ENCODE data around the gene NUDT5. TPM values are rescaled to one million over a fixed set of nuclear protein-coding genes. Genes with fewer than 3 reads are reported as not detected.
"Not testable (repeated sequence)": the region's sequence is repeated elsewhere in the genome, so short reads cannot be mapped to it uniquely, and the experiment has no call there.

Gene NUDT5
- total RNA-seq, 1 donor from 2014 or later = 88.2 TPM

- no peaks in the 10 kb centered on the region for H3K4me1 Mint-ChIP-seq
- H3K4me3 Mint-ChIP-seq = no peak overlapping the region
- no peak for DNase-seq (ENCODE audit: low read depth, low spot score)
- no peaks in the 10 kb centered on the region for H3K9me3 Mint-ChIP-seq
- H3K36me3 Mint-ChIP-seq (ENCODE audit: low read depth) = peaks cover 8% of the 10 kb centered on the region
- no peaks in the 10 kb centered on the region for H3K27me3 Mint-ChIP-seq (ENCODE audit: low read depth)
- no peak overlapping the region for H3K27ac Mint-ChIP-seq (ENCODE audit: unreplicated experiment)
- no peak for TF ChIP-seq CTCF (conservative IDR thresholded peaks at IDR 0.05)
Observed at GRCh38 chr10:12237265-12238220, 41.9 kb upstream of the NUDT5 start.

GRCh38 chr10:12235796-12236195 is 40.1 kb upstream of the NUDT5 start:
- H3K27me3 Mint-ChIP-seq (ENCODE audit: low read depth) = no peaks in the 10 kb centered on the region

GRCh38 chr10:12235116-12235694 is 39.5 kb upstream of the NUDT5 start:
- Mint-ChIP-seq H3K27me3 (ENCODE audit: low read depth) (no peaks in the 10 kb centered on the region), H3K9me3 (no peaks in the 10 kb centered on the region), H3K4me3 (no peak overlapping the region), H3K36me3 (ENCODE audit: low read depth) (peaks cover 16% of the 10 kb centered on the region), H3K27ac (ENCODE audit: unreplicated experiment) (no peak overlapping the region), H3K4me1 (no peaks in the 10 kb centered on the region)
- no peak for TF ChIP-seq CTCF (conservative IDR thresholded peaks at IDR 0.05)
- DNase-seq (ENCODE audit: low read depth, low spot score) = no peak

More at GRCh38 chr10:12235796-12236195, 40.1 kb upstream of the NUDT5 start:
- TF ChIP-seq CTCF (conservative IDR thresholded peaks at IDR 0.05) = no peak
- no peaks in the 10 kb centered on the region for H3K9me3 Mint-ChIP-seq
- H3K4me3 Mint-ChIP-seq = no peak overlapping the region
- H3K4me1 Mint-ChIP-seq = no peaks in the 10 kb centered on the region
- no peak overlapping the region for H3K27ac Mint-ChIP-seq (ENCODE audit: unreplicated experiment)
- peaks cover 12% of the 10 kb centered on the region for H3K36me3 Mint-ChIP-seq (ENCODE audit: low read depth)
- no peak for DNase-seq (ENCODE audit: low read depth, low spot score)

GRCh38 chr10:12234687-12235086 is 39.0 kb upstream of the NUDT5 start:
- not testable (repeated sequence) for H3K4me1 Mint-ChIP-seq; H3K9me3 Mint-ChIP-seq; H3K27ac Mint-ChIP-seq (ENCODE audit: unreplicated experiment); DNase-seq (ENCODE audit: low read depth, low spot score); H3K27me3 Mint-ChIP-seq (ENCODE audit: low read depth); H3K4me3 Mint-ChIP-seq
- H3K36me3 Mint-ChIP-seq (ENCODE audit: low read depth) = peaks cover 18% of the 10 kb centered on the region

- no peak for TF ChIP-seq CTCF (conservative IDR thresholded peaks at IDR 0.05)
- Mint-ChIP-seq H3K4me3 (no peak overlapping the region), H3K4me1 (no peaks in the 10 kb centered on the region), H3K9me3 (peaks cover 2% of the 10 kb centered on the region), H3K36me3 (ENCODE audit: low read depth) (peaks cover 44% of the 10 kb centered on the region), H3K27ac (ENCODE audit: unreplicated experiment) (no peak overlapping the region), H3K27me3 (ENCODE audit: low read depth) (no peaks in the 10 kb centered on the region)
- no peak for DNase-seq (ENCODE audit: low read depth, low spot score)
Observed at GRCh38 chr10:12228851-12229250, 33.2 kb upstream of the NUDT5 start.

- H3K4me3 Mint-ChIP-seq; H3K27ac Mint-ChIP-seq (ENCODE audit: unreplicated experiment); DNase-seq (ENCODE audit: low read depth, low spot score); H3K9me3 Mint-ChIP-seq; H3K4me1 Mint-ChIP-seq; H3K27me3 Mint-ChIP-seq (ENCODE audit: low read depth): not testable (repeated sequence)
- peaks cover 50% of the 10 kb centered on the region for H3K36me3 Mint-ChIP-seq (ENCODE audit: low read depth)
Observed at GRCh38 chr10:12226438-12226837, 30.7 kb upstream of the NUDT5 start.

Data from neural crest cell (in vitro differentiated cells).